ENCODE data around the gene OR1L8.
"Not testable (repeated sequence)": the region's sequence is repeated elsewhere in the genome, so short reads cannot be mapped to it uniquely, and the experiment has no call there.

Gene OR1L8, protein sequence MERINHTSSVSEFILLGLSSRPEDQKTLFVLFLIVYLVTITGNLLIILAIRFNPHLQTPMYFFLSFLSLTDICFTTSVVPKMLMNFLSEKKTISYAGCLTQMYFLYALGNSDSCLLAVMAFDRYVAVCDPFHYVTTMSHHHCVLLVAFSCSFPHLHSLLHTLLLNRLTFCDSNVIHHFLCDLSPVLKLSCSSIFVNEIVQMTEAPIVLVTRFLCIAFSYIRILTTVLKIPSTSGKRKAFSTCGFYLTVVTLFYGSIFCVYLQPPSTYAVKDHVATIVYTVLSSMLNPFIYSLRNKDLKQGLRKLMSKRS

DNA sequence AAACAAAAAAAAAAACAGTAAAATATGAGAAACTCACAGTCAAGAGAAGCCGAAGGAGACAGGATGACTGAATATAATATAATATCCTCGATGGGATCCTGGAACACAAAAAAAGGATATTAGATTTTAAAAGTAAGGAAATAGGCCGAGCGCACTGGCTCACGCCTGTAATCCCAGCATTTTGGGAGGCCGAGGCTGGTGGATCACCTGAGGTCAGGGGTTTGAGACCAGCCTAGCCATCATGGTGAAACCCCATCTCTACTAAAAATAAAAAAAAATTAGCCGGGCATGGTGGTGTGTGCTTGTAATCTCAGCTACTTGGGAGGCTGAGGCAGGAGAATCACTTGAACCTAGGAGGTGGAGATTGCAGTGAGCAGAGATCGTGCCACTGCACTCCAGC, at the start of gene OR1L8:
OR1L8 (minus strand) TSS at position 101 of the 400 bp plus-strand sequence. CDS start 14,907 bp downstream, outside the sequence.
- DNase-seq = not testable (repeated sequence)

DNA sequence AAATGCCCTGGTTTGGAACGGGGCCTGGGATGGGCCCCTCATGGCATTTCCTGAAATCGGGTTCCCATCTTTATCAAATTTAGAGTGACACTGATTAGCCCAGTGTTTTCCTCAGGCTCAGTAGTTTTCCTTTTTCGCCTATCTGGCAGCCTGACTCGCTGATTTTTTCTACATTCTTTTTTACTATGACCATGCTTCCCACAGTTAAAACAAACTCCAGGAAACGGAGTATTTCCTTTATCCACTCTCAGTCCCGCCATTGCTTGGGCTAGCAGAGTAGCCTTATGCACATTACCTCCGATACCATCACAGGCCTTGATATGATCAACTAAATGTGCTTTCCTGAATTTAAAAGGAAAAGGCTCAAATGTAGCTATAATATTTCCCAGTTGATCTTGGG, 36.8 kb upstream of the OR1L8 start:
- no peak for DNase-seq

DNA sequence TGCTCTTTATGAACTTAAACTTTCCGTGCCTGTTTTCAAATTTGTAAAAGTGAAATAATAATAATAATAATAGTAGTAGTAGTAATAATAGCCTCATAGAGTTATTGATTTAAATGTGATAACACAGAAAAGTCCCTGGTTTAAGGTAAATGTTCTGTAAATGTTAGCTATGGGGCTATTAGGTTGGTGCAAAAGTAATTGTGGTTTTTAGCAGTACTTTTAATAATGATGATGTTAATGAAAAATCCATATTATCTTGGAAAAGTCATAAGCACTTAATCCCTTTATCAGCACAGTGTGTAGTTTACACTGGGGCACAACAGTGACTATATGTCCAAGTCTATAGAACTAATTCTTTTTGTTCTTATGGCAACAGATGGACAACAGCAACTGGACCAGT, 31.2 kb upstream of the OR1L8 start, which contains the start of gene OR1Q1:
OR1Q1 (plus strand) TSS at position 377 of the 400 bp plus-strand sequence; CDS start at position 377, 0 bp downstream.
- no peak for DNase-seq

DNA sequence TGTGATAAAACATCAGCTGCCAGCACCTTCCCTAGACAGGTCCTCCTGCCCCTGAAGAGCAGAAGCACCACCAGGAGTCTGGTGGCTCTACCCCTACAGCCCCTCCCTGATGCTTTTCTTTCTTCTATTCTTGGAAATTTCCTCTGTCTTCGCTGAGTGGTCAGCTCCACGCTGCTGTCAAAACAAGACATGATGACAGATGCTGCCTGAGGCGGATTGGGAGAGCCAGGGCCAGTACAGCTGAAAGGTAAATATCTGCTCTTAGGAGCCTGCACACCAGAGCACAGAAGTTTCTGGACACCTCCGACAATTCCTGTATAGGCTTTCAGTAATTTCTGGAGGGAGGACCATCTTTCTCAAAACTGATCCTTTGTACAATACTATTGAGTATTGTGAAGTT, 26.6 kb upstream of the OR1L8 start:
- no peak for DNase-seq

DNA sequence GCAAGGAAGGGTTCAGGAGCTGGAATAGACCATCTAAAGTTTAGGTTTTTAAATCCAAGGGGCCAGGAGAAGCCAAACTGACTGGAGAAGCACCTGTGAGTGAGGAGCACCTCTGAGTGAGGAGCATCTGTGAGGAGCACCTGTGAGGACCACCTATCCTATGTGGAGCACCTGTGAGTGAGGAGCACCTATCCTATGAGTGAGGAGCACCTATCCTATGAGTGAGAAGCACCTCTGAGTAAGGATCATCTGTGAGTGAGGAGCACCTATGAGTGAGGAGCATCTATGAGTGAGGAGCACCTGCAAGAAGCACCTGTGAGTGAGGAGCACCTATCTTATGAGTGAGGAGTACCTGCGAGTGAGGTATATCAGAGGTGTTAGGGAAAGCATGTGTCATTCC, 23.4 kb upstream of the OR1L8 start:
- no peak for DNase-seq

DNA sequence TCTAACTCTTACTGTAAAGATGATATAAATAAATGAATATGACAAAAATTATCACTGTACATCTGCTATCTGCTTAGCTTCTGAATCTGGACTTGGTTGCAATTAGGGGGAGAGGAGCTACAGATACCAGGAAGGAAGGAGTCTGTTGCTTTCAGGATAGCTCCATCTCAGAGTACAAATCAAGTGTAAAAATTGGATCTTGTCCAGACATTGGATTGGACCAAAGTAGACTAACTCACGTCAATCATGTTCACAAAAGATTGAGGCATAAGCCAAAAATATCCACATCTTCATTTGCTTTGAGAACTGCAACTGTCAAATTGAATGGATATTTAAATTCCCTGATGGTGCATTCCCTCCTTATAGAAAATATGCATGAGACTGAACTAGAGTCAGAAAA, 22.5 kb upstream of the OR1L8 start:
- no peak for DNase-seq

DNA sequence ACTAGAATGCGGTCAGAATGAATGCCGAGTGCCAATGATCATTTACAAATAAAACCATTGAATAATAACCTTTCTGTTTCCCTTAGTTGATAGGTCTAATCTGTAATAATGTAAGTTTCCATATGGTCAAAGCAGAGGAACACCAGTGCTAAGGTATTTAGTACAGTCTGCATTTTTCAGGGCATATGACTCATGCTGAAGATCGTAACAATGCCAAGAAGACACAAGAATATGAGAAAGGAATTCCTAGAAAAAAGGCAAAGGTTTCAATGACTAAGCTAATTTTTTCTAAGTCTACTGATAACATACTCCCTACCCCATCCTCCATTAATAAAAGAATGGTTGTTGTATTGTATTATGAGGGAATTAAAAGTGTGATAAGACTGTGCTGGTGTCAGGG, 2.8 kb downstream of the OR1L8 start:
- no peak for DNase-seq

DNA sequence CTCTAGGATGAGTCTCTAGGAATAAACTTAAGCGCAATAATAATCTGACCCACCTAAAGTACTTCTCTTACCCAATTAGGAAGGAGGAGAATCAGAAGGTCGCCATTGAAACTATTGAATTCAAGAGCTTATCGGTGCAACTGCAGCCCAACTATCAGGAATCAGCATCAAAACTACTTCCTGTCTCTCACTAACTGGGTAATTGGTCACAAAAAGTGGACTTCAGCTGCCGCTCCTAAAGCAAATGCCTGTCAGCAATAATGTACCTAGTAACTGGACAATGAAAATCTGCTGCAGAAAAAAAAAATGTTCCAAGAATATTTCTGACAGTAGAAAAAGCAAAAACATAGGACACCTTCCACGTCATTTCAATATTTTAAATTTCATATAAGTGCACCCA, 3.3 kb downstream of the OR1L8 start:
- no peak for DNase-seq

DNA sequence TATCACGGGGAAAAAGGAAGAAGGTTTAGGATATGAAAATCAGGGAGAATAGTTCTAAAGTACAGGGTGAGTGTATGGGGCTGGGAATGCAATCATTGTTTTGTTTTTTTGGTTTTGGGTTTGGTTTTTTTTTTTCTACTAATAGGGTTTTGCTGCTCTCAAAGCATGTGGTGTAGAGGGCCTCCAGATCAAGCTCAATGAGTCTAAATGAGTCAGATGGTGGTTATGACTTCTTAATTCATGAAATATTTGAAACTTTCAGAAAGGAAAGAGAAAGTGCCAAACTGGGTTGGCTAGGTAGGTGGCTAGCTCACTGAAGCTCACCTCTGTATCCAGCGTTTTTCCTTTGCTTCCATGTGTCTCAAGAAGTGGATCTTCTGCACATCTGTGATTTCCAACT, 10.7 kb downstream of the OR1L8 start:
- DNase-seq = no peak

DNA sequence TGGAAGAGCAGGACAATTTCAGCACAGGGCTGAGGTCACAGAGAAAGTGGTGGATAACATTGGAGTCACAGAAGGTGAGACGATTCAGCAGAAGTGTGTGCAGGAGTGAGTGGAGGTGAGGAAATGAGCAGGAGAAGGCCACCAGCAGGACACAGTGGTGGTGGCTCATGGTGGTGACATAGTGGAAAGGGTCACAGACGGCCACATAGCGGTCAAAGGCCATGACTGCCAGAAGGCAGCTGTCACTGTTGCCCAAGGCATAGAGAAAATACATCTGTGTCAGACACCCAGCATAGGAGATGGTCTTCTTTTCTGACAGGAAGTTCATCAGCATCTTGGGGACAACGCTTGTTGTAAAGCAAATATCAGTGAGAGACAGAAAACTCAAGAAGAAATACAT, 15.3 kb downstream of the OR1L8 start:
- DNase-seq = no peak

DNA sequence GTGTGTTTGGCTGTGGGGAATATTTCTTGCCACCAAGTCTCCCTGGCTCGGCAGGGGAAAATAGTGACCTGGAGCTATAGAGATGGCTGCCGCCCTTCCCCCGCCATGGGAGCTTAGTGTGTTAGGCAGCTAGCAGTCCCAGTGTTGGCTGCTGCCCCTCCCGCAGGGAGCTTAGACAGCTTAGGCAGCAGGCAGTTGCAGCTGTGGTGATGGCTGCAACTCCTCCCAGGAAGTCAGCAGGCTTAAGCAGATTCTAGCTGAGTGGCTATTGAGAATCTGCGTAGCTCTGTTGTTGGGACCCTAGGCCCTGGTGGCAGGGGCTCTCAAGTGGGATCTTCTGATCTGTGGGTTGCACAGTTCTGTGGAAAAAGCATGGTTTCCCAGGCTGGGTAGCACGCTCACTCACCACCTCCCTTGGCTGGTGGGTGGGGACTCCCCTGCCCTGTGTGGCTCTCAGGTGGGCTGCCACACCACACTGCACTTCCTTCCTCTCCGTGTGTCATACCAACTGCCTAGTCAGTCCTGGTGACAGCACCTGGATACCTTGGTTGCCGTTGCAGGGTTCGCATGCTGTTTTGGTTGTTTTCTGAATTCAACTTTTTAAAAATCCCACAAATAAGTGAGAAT, 20.9 kb downstream of the OR1L8 start:
- no peak for DNase-seq

DNA sequence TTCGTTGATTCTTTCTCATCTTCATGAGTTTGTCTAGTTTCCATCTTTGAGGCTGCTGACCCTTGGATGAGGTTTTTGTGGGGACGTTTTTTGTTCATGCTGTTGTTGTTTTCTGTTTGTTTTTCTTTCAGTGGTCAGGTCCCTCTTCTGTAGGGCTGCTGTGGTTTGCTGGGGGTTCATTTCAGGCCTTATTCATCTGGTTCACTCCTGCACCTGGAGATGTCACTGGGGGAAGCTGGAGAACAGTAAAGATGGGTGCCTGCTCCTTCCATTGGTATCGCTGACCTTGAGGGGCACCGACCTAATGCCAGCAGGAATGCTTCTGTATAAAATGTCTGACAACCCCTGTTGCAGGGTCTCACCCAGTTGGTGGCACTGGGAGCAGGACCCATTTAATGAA, 21.7 kb downstream of the OR1L8 start:
- DNase-seq = no peak

DNA sequence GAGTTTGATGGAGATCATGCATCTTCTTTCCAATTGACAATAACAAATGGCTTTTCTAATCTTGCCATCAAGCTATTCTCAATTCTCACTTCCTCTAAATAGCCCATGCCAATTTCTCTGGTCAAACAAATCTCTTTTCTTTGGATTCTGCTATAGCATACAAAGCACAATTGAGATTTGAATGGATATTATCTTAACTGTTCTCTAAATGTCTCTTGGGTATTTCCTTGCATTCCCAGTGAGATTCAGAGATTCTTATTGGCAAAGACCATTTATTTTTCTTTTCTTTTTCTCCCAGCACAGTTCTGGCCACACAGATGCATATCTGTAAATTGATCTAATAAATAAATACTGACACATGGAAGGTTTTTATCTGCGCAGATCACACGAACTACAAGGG, 30.4 kb downstream of the OR1L8 start, which contains the start of gene OR1N2:
OR1N2 (plus strand) TSS at position 301 of the 400 bp plus-strand sequence. CDS start 100 bp downstream, outside the sequence.
- no peak for DNase-seq

DNA sequence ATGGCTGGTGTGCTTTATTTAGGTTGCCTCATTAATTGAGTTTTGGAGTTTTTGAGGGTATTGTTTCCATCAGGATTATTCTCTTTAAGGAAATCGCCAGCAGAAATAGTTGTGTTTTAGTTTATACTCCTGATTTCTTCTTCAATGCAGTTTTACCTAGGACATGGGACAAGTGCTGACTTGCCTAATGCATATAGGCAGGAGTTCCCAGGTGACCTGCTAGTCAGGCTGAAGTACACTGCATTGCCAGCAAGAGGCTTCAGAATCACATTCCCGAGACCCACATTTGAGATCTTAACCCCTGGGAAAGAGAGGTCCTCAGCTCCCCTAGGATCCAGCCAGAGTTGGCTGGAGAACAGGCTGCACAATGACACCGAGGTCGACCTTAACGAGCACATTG, 31.8 kb downstream of the OR1L8 start:
- DNase-seq = no peak

DNA sequence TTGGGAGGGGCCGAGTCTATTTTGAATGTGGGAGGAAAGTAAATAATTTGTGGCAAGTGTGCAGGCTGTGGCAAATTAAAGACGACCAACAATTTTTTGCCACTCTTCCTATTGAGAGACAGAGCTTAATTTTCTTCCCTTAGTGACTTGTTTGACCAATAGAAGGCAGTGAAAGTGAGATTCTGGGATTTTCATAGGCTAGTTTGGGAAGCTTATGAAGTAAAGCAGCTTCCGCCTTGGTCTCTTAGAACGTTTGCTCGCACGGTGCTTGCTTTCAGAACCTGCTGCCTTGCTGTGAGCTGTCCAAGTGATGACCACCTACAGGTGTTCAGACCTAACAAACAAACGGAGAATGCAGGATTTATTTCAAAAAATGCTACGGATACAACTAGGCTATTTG, 37.0 kb downstream of the OR1L8 start:
- DNase-seq = no peak

DNA sequence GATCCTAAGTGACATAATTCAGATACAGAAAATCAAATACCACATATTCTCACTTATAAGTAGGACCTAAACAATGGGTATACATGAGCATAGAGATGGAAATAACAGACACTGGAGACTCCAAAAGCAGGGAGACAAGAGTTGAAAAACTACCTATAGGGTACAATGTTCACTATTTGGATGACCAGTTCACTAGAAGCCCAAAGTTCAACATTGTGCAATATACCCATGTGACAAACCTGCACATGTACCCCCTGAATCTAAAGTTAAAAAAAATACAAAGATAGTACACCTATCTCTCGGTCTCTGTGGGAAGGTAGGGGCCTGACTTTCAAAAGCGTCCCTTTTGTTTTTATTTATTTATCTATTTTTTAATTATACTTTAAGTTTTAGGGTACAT, 44.4 kb downstream of the OR1L8 start:
- no peak for DNase-seq

DNA sequence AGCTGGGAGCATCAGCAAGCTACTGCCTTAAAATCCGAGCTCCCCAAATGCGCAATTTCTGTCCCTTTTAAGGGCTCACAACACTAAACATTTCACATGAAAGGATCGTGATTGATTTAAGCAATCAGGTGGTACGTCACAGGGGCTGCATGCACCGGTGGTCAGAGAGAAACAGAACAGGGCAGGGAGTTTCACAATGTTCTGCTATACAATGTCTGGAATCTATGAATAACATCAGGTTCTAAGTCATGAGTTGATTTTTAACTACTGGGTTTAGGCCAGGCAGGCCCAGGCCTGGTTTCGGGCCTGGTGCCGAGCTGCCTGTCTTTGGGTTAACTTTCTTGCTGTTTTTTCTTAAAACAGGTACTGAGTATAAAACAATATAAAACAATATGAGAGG, 46.1 kb downstream of the OR1L8 start:
- not testable (repeated sequence) for DNase-seq

DNA sequence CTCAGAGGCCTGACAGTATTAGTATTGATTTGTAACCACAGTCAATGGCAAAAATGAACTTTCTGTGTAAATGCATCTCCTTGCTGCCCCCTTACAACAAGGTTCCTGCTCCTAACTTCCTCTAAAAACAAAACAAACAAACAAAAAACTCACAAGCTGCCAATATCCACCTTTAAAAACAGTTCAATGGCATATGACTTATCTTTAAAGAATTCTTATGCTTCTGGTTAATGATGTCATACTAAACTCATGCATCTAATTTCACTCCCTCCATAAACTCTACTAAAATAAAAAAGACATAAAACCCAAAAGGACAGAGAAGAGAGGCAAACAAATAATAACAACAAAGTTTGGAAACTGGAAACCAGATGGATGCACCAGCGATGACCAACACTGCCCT, 47.0 kb downstream of the OR1L8 start:
- no peak for DNase-seq

DNA sequence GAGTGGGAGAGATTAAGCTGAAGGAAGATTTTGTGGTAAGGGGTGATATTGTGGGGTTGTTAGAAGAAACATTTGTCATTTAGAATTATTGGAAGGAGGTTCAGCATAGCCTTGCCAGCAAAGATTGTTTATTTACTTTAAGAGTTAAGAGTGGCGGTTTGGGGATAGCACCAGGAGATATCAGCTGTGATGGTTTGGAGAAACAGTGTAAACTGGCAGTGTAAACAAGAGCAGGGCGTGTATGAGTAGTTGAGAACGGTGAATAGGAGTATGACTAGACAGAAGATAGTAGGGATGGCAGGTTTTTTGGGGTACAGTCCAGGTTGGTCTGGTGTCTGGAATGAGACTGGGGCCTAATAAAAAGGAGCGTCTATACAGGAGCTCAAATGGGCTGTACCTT, 52.0 kb downstream of the OR1L8 start:
- DNase-seq = not testable (repeated sequence)

DNA sequence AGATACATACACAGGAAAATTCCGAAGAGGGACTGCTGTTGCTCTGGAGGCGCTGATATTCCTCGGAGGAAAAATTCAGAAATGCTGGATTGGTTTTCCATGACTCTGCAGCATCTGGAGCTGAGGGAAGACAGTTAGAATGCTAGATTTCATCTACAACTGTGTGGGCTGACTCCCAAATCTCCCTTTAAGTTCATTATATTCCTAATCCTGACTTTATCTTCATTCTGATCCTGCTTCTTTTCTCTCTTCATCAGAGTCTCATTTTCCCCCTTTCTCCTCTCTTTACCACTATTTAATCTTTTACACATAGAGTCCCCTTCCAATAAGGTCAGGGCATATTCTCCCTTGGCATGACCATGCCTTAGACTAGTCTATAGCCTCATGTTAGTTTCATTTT, 56.0 kb downstream of the OR1L8 start, which contains the start of gene OR1N1:
OR1N1 (minus strand) TSS at position 101 of the 400 bp plus-strand sequence; CDS start at position 101, 0 bp downstream.
- no peak for DNase-seq

DNA sequence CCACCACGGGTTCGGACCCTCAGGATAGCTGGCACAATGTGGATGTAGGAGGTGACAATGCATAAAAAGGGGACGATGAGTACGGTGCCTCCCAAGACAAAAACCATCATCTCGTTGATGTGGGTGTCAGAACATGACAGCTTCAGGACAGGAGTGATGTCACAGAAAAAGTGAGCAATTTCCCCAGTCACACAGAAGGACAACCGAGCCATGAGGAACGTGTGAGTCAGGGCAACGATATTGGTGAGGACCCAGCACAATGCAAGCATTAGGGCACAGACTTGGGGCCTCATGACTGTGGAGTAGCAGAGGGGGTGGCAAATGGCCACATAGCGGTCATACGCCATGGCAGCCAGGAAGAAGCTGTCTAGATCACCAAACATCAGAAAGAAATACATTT, 56.6 kb downstream of the OR1L8 start:
- no peak for DNase-seq

DNA sequence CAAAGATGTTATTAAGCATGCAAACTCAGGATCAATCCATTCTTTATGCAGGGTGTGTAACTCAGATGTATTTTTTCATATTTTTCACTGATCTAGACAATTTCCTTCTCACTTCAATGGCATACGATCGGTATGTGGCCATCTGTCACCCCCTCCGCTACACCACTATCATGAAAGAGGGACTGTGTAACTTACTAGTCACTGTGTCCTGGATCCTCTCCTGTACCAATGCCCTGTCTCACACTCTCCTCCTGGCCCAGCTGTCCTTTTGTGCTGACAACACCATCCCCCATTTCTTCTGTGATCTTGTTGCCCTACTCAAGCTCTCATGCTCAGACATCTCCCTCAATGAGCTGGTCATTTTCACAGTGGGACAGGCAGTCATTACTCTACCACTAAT, 63.8 kb downstream of the OR1L8 start:
- DNase-seq = no peak

DNA sequence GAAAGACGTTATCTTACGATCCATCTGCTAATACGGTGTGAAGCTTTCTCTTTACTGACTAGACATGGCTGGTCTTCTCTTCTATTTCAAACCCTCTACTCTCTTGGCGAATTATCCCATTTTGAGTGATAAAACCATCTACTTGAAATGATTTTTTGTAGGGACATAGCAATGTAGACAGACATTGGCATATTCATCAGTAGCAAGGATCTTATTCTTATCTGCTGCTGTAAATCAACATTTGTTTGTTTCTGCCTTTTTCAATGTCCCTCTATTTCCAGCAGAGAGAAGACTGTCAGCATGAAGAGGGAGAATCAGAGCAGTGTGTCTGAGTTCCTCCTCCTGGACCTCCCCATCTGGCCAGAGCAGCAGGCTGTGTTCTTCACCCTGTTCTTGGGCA, 64.3 kb downstream of the OR1L8 start, which contains the start of gene OR1J4:
OR1J4 (plus strand) TSS at position 301 of the 400 bp plus-strand sequence; CDS start at position 301, 0 bp downstream.
- no peak for DNase-seq

DNA sequence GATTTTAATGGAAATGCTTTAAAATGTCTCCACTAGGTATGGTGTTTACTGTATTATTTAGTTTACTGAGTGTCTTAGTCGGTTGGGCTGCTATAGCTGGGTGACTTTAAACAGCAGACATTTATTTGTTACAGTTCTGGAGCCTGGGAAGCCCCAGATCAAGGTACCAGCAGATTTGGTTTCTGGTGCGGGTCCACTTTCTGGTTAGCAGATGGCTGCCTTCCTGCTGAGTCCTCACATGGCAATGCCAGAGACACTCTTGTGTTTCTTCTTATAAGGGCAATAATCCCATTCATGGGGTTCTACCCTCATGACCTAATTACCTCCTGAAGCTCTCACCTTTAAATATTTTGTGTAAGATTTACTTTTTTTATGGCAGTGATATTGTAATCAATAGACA, 65.0 kb downstream of the OR1L8 start:
- DNase-seq = no peak

Data from activated CD4-positive, alpha-beta T cell treated with anti-CD3 and anti-CD28 coated beads, Interleukin-2, amount 50 U/mL, for 4 hours (primary cell).